Measurements from ENCODE around the gene OXCT2. TPM values are rescaled to one million over a fixed set of nuclear protein-coding genes. Genes with fewer than 3 reads are reported as not detected.
A peak's percentile ranks its signal among the peaks of the same experiment; 100 is the strongest.
"Not testable (repeated sequence)": the region's sequence is repeated elsewhere in the genome, so short reads cannot be mapped to it uniquely, and the experiment has no call there.

OXCT2 gene
- total RNA-seq: 1 to 10 TPM; 3.4 to 4.1 TPM

- not testable (repeated sequence) for H3K4me1 ChIP-seq (ENCODE audit: control insufficient read depth in 1 of 2, low read depth in 2 of 2); H3K27me3 ChIP-seq (replicated peaks; ENCODE audit: insufficient read depth); DNase-seq (ENCODE audit: low spot score); H3K27ac ChIP-seq; H3K4me3 ChIP-seq; ATAC-seq (ENCODE audit: insufficient number of reproducible peaks, low FRiP score, low read depth); H3K9me3 ChIP-seq; H3K36me3 ChIP-seq
Measured at GRCh38 chr1:39771022-39771532, at the start of gene OXCT2. Gene OXCT2, minus strand, starts transcription at chr1:39771348. Its CDS starts 93 bp downstream, at chr1:39771255.

GRCh38 chr1:39819091-39819812 is 48.1 kb upstream of the OXCT2 start:
- ATAC-seq (ENCODE audit: insufficient number of reproducible peaks, low FRiP score, low read depth) (no peak), DNase-seq (ENCODE audit: low spot score) (no peak)
- Histone ChIP-seq H3K27ac (no peak overlapping the region), H3K36me3 (no peaks in the 10 kb centered on the region), H3K4me1 (ENCODE audit: control insufficient read depth in 1 of 2, low read depth in 2 of 2) (no peaks in the 10 kb centered on the region), H3K4me3 (no peak overlapping the region), H3K9me3 (no peaks in the 10 kb centered on the region), H3K27me3 (replicated peaks; ENCODE audit: insufficient read depth) (no peaks in the 10 kb centered on the region)
- TF ChIP-seq, protein P1, sequence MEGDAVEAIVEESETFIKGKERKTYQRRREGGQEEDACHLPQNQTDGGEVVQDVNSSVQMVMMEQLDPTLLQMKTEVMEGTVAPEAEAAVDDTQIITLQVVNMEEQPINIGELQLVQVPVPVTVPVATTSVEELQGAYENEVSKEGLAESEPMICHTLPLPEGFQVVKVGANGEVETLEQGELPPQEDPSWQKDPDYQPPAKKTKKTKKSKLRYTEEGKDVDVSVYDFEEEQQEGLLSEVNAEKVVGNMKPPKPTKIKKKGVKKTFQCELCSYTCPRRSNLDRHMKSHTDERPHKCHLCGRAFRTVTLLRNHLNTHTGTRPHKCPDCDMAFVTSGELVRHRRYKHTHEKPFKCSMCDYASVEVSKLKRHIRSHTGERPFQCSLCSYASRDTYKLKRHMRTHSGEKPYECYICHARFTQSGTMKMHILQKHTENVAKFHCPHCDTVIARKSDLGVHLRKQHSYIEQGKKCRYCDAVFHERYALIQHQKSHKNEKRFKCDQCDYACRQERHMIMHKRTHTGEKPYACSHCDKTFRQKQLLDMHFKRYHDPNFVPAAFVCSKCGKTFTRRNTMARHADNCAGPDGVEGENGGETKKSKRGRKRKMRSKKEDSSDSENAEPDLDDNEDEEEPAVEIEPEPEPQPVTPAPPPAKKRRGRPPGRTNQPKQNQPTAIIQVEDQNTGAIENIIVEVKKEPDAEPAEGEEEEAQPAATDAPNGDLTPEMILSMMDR (IDR thresholded peaks at IDR 0.05): no peak

GRCh38 chr1:39818482-39818881 is 47.3 kb upstream of the OXCT2 start:
- H3K27ac ChIP-seq: no peak overlapping the region
- H3K9me3 ChIP-seq: no peaks in the 10 kb centered on the region

GRCh38 chr1:39817091-39817932 is 46.2 kb upstream of the OXCT2 start:
- peak overlapping the region; percentile 32 for H3K4me3 ChIP-seq
- not testable (repeated sequence) for H3K27me3 ChIP-seq (replicated peaks; ENCODE audit: insufficient read depth); DNase-seq (ENCODE audit: low spot score); H3K4me1 ChIP-seq (ENCODE audit: control insufficient read depth in 1 of 2, low read depth in 2 of 2); ATAC-seq (ENCODE audit: insufficient number of reproducible peaks, low FRiP score, low read depth); H3K27ac ChIP-seq; H3K9me3 ChIP-seq; H3K36me3 ChIP-seq

More at GRCh38 chr1:39818482-39818881, 47.3 kb upstream of the OXCT2 start:
- no peak for ATAC-seq (ENCODE audit: insufficient number of reproducible peaks, low FRiP score, low read depth)
- Histone ChIP-seq H3K36me3 (no peaks in the 10 kb centered on the region), H3K27me3 (replicated peaks; ENCODE audit: insufficient read depth) (no peaks in the 10 kb centered on the region), H3K4me1 (ENCODE audit: control insufficient read depth in 1 of 2, low read depth in 2 of 2) (no peaks in the 10 kb centered on the region), H3K4me3 (no peak overlapping the region)
- no peak for DNase-seq (ENCODE audit: low spot score)
- TF ChIP-seq, protein P1 (IDR thresholded peaks at IDR 0.05): no peak

DNA sequence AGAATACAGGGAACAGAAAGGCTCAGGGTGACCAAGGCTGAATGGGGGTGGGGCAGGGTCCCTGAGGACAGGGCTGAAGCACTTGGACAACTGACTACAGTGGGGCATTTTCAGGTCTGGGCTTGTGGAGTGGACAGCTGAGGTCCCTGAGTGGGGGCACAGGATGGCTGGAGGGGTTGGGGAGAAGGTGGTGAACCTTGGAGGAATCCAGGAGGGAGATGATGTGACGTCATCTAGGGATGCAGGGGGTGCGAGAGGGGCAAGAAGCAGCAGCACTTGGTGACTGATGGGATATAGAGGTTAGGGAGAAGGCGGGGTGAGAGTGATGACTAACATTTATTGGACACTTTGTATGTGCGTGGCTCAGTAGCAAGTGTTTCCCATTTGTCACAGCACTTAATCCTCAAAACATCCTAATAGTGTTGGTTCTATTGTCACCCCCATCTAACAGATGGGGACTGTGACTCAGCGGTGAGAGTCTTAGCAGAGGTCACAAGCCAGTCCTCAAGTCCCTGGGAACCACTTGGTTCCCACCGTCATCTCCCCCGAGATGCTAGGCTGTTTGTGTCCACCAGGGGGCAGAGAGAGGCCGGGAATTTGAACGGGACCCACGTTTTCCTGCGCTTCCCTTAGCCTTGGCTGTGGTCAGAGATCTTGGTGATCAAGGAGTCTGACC is 45.4 kb upstream of the OXCT2 start:
- TF ChIP-seq, protein P1 (IDR thresholded peaks at IDR 0.05): peak; percentile 87
- Histone ChIP-seq H3K36me3 (no peaks in the 10 kb centered on the region), H3K27me3 (replicated peaks; ENCODE audit: insufficient read depth) (no peaks in the 10 kb centered on the region), H3K27ac (no peak overlapping the region), H3K4me3 (no peak overlapping the region), H3K9me3 (no peaks in the 10 kb centered on the region), H3K4me1 (ENCODE audit: control insufficient read depth in 1 of 2, low read depth in 2 of 2) (no peaks in the 10 kb centered on the region)
- DNase-seq (ENCODE audit: low spot score) (peak; percentile 37), ATAC-seq (ENCODE audit: insufficient number of reproducible peaks, low FRiP score, low read depth) (peak; percentile 51)

All from thoracic aorta (tissue), 2 donors.